ENCODE data around the gene DNAH1.

The DNAH1 gene

GRCh38 chr3:52438104-52438376 lies 121.9 kb downstream of the DNAH1 start:
- DNase-seq: no peak

DNA sequence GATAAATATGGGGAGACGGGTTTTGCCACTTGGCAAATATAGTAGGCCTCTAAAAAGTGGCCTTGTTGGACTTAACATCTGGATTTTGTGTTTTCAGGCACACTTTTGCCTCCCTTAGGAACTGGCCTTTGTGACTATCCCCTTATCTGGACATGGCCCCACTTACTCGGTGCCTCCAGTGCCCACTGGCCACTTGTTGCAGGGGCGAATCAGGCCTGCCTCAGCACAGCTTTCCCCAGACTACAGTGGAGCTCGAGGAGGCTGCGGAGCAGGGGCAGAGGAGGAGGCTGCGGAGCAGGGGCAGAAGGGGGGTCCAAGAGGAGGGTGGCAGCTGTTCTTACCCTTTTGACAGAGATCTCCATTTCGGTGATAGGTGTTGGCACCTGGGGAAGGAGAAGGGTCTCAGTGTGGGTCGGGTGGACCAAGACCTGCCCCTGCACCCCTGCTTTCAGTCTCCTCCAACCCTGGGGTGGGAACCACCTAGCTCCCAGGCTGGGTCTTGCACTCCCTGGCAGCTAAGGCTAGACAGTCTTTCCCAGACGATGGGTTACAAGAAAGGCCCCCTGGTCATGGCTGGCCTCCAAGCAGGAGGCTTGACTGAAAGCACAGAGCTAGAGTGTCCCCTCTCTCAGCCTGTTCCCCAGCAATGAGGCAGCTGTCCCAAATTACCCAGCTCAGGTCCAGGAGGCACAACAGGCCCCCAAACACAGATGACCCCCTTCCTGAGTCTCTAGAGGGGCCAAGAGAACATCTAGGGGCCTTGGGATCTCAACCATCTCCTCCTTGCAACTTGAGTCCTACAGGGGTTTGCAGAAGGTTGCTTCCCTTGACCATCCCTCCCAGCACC lies 122.7 kb downstream of the DNAH1 start:
- no peak for DNase-seq

- DNase-seq: no peak
Observed at GRCh38 chr3:52439426-52440248, 123.5 kb downstream of the DNAH1 start.

DNA sequence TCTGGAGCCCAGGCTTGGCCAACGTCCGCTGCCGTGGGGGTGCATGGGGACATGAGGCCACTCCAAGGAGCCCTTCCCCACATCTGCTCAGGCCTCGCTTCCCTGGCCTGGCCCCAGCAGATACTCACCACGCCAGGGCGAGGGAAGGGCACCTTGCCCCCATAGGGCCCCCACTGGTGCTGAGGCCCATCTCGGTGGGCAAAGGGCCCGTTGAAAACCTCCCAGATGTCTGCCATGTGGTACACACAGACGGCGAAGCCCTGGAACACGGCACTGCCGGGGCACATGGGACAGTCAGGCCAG lies 124.1 kb downstream of the DNAH1 start:
- DNase-seq: no peak

DNA sequence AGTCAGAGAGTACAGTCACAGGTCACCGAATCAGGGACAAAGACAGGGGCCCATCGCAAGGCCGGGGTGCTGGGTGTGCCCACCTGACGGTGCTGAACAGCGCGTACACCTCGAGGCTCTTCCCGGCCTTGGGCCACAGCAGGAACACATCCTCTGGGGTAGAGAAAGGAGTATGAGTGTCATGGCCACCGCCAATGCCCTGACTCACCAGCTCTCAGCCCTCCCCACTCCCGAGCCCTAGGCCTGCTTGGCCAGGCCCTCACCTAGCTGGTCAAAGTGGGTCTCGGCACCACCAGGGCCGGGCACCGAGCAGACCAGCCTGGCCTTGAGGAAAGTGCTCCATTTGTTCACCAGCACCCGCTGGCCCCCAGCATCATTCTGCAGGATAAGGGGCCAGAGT lies 124.6 kb downstream of the DNAH1 start:
- DNase-seq: no peak

- no peak for DNase-seq
Observed at GRCh38 chr3:52441091-52441771, 125.1 kb downstream of the DNAH1 start.

DNA sequence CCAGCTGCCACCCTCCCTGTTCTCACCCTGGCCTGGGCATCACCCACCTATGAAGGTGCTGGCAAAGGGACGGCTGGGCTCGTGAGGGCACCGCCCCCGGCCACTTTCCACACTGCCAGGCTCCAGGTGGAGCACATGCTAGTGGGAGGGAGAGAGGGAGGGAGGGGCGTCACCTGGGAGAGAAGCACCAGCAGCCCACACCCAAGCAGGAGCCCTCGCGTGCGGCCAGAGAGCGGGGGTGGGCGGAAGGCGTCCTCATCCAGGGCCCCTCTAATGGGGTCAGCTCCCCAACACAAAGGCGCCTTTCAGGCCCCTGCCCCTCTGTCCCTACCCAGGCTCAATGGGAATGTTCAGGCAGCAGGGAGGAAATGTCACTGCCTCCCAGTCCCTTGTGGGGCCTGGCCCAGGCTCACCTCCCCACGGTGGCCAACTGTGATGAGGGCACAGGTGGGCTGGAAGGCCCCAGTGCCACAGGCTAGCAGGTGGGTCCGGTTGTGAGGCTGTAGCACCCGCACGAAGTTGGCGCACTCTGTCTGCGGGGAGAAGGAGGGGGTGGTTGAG lies 125.7 kb downstream of the DNAH1 start:
- DNase-seq: no peak

GRCh38 chr3:52442409-52443267 lies 126.5 kb downstream of the DNAH1 start:
- DNase-seq: no peak

DNA sequence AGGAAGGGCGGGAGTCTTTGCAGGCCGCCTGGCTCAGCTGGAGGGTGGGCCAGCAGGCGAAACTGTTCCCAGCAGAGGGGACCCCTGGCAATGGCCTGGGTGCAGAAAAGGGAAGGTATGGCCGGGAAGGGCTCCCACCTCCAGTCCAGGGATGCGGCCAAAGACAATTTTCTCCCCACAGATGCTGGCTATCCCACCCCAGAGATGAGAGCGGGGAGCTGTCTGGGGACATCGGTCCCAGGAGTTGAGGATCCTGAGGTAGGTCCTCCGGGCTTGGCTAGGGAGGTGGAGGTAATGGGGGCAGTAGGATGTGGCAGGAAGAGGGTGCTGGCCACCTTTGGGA lies 127.1 kb downstream of the DNAH1 start:
- no peak for DNase-seq

- DNase-seq: no peak
Observed at GRCh38 chr3:52443791-52444687, 127.9 kb downstream of the DNAH1 start.

- peak; percentile 33 to 65 for DNase-seq
Observed at GRCh38 chr3:52444860-52445793, 129.0 kb downstream of the DNAH1 start, which contains the start of gene SEMA3G. Gene SEMA3G (minus strand): TSS chr3:52445103. CDS start chr3:52445027, 76 bp downstream.

GRCh38 chr3:52446042-52446441 lies 129.9 kb downstream of the DNAH1 start:
- DNase-seq: no peak

- DNase-seq: peak; percentile 48 to 73
Observed at GRCh38 chr3:52446631-52447511, 130.8 kb downstream of the DNAH1 start.

DNA sequence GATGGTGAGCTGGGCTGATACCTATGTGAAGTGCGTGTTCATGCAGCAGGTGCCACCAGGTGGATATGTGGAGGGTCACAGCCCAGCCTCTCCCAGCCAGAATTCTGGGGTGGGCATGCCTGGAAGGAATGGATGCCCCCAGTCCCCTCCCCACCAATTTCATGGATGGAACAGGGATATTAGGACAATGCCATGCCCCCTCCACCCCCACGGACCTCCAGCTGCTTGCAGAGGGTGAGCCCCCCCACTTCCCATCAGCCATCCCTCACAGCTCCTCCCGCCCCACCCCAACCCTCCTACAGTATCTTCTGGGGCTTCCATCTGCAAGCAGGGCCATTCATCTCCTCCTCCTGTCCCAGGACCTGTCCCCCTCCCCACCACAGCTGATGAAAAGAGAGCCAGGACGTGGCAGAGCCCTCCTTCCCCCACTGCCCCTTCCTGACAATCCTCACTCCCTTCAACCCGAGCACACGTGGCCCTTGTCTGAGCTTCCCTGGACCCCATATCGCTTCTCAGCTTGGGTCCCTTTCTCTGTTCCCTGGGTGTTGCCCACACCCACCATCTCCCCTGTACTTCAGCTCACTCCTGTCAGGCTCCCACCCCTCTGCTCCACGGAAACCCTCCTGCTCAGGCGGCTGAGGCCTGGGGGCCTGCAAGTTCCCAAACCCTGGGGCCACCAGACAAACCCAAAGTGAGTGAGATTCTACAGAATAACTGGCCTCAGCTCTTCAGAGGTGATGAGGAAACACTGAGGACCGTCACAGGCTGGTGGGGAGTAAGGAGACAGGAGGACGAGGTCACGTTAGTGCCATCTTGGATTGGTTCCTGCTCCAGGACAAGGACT lies 131.6 kb downstream of the DNAH1 start:
- DNase-seq: no peak
